MM.1S (cell line): ENCODE data around the gene C19orf73.

ENCODE experiments used
- DNase-seq: peaks from one replicate; pipeline ENCODE4 v3.0.0-alpha.2; 2015
- H2AFZ ChIP-seq: fragments of 300-600 bp; sonication (generic); 2 replicates; pipeline ENCODE4 v1.6.0; 2016; ENCODE audit warnings: antibody characterized with exemption, low read length
- H3F3A ChIP-seq: fragments of 300-600 bp; sonication (generic); 2 replicates; pipeline ENCODE4 v1.6.1; 2016; ENCODE audit warnings: mild to moderate bottlenecking, antibody characterized with exemption, low read length, moderate library complexity, mixed read lengths; ENCODE audit not compliant: insufficient read depth
- H3K27ac ChIP-seq: fragments of 300-600 bp; sonication (generic); 2 replicates; pipeline ENCODE4 v1.5.1; 2016; ENCODE audit warnings: mild to moderate bottlenecking, low read length
- H3K27me3 ChIP-seq: fragments of 300-600 bp; sonication (generic); replicated peaks from 2 replicates; pipeline ENCODE4 v1.6.0; 2016; ENCODE audit warnings: low read length; ENCODE audit not compliant: insufficient read depth
- H3K36me3 ChIP-seq: fragments of 300-600 bp; sonication (generic); replicated peaks from 2 replicates; pipeline ENCODE4 v1.6.1; 2016; ENCODE audit warnings: mild to moderate bottlenecking, low read length, mixed read lengths; ENCODE audit not compliant: insufficient read depth
- H3K4me1 ChIP-seq: fragments of 300-600 bp; sonication (generic); 2 replicates; pipeline ENCODE4 v1.6.1; 2016; ENCODE audit warnings: low read length, mixed read lengths
- H3K4me2 ChIP-seq: fragments of 300-600 bp; sonication (generic); 2 replicates; pipeline ENCODE4 v1.6.0; 2016; ENCODE audit warnings: low read depth, low read length
- H3K4me3 ChIP-seq: fragments of 300-600 bp; sonication (generic); 2 replicates; pipeline ENCODE4 v1.5.1; 2016; ENCODE audit warnings: low read length, mixed read lengths
- H3K79me2 ChIP-seq: fragments of 300-600 bp; sonication (generic); 2 replicates; pipeline ENCODE4 v1.6.1; 2016; ENCODE audit warnings: mixed run types, low read length, mixed read lengths
- H3K9ac ChIP-seq: fragments of 300-600 bp; sonication (generic); 2 replicates; pipeline ENCODE4 v1.6.1; 2016; ENCODE audit warnings: low read length, mixed read lengths
- H3K9me2 ChIP-seq: fragments of 300-600 bp; sonication (generic); replicated peaks from 2 replicates; pipeline ENCODE4 v1.6.1; 2016; ENCODE audit warnings: mild to moderate bottlenecking, low read length, mixed read lengths; ENCODE audit not compliant: insufficient read depth
- H3K9me3 ChIP-seq: fragments of 300-600 bp; sonication (generic); replicated peaks from 2 replicates; pipeline ENCODE4 v1.6.1; 2016; ENCODE audit warnings: mild to moderate bottlenecking, low read length, mixed read lengths; ENCODE audit not compliant: insufficient read depth
- H4K20me1 ChIP-seq: fragments of 300-600 bp; sonication (generic); 2 replicates; pipeline ENCODE4 v1.6.1; 2016; ENCODE audit warnings: mild to moderate bottlenecking, low read length, moderate library complexity, mixed read lengths; ENCODE audit not compliant: insufficient read depth
- CTCF ChIP-seq: fragments of 300-600 bp; sonication (generic); IDR thresholded peaks from 2 replicates; pipeline ENCODE4 v1.5.1; 2016; ENCODE audit warnings: antibody characterized with exemption, low read length, mixed read lengths
- EZH2 ChIP-seq: fragments of 300-600 bp; sonication (generic); optimal IDR thresholded peaks from 2 replicates; pipeline ENCODE3; 2017; ENCODE audit warnings: low read depth, mild to moderate bottlenecking, antibody characterized with exemption, low read length, mixed read lengths
- EZH2phosphoT487 ChIP-seq: fragments of 300-600 bp; sonication (generic); IDR thresholded peaks from 2 replicates; pipeline ENCODE4 v1.6.1; 2018; ENCODE audit warnings: antibody characterized with exemption, low read length

C19orf73 gene

GRCh38 chr19:49151267-49152118 lies 32.5 kb upstream of the C19orf73 start:
- DNase-seq, result no peak
- no peaks in the 10 kb centered on the region for H3K36me3 ChIP-seq
- H2AFZ ChIP-seq, result no peak overlapping the region
- no peak overlapping the region for H3K4me3 ChIP-seq
- no peak overlapping the region for H3K27ac ChIP-seq
- H3K4me2 ChIP-seq, result no peak overlapping the region
- H3K9me2 ChIP-seq, result no peaks in the 10 kb centered on the region
- H3K9me3 ChIP-seq, result no peaks in the 10 kb centered on the region
- no peak overlapping the region for H3K9ac ChIP-seq
- no peaks in the 10 kb centered on the region for H3K79me2 ChIP-seq
- no peaks in the 10 kb centered on the region for H4K20me1 ChIP-seq
- peaks cover 5% of the 10 kb centered on the region; the same call in 1 of the 2 replicates for H3K4me1 ChIP-seq
- no peaks in the 10 kb centered on the region for H3F3A ChIP-seq
- no peak for TF ChIP-seq EZH2phosphoT487
- TF ChIP-seq CTCF, result no peak
- no peak for TF ChIP-seq EZH2
- H3K27me3 ChIP-seq, result peaks cover 70% of the 10 kb centered on the region

GRCh38 chr19:49150944-49151243 lies 32.0 kb upstream of the C19orf73 start:
- Histone ChIP-seq H3F3A (no peaks in the 10 kb centered on the region), H3K9me2 (no peaks in the 10 kb centered on the region), H3K4me2 (peak overlapping the region; percentile 99), H3K9ac (no peak overlapping the region), H3K79me2 (no peaks in the 10 kb centered on the region), H2AFZ (peak overlapping the region; percentile 81), H3K9me3 (no peaks in the 10 kb centered on the region), H3K36me3 (no peaks in the 10 kb centered on the region), H4K20me1 (no peaks in the 10 kb centered on the region), H3K27ac (no peak overlapping the region), H3K4me3 (peak overlapping the region; percentile 69), H3K4me1 (peaks cover 5% of the 10 kb centered on the region; the same call in 1 of the 2 replicates), H3K27me3 (peaks cover 70% of the 10 kb centered on the region)
- TF ChIP-seq CTCF (no peak), EZH2 (no peak)
- DNase-seq, result no peak

- H3K4me1 ChIP-seq, result peaks cover 10% of the 10 kb centered on the region; the same call in 1 of the 2 replicates
- peak overlapping the region; percentile 81 for H2AFZ ChIP-seq
- peak overlapping the region; percentile 99 for H3K4me2 ChIP-seq
- H3K27ac ChIP-seq, result no peak overlapping the region
- no peaks in the 10 kb centered on the region for H3K9me3 ChIP-seq
- H3K9me2 ChIP-seq, result no peaks in the 10 kb centered on the region
- H3K36me3 ChIP-seq, result no peaks in the 10 kb centered on the region
- H3F3A ChIP-seq, result no peaks in the 10 kb centered on the region
- peak overlapping the region; percentile 46; the same call in 1 of the 2 replicates for H3K9ac ChIP-seq
- H3K4me3 ChIP-seq, result peak overlapping the region; percentile 69
- H3K79me2 ChIP-seq, result no peaks in the 10 kb centered on the region
- DNase-seq, result peak; percentile 69
- H3K27me3 ChIP-seq, result peaks cover 67% of the 10 kb centered on the region
- no peak for TF ChIP-seq EZH2
- no peak for TF ChIP-seq CTCF
- no peak for TF ChIP-seq EZH2phosphoT487
- no peaks in the 10 kb centered on the region for H4K20me1 ChIP-seq
Measured at GRCh38 chr19:49150106-49150943, 31.4 kb upstream of the C19orf73 start.
